Muscle layer of duodenum (tissue), 2 donors: Measurements from ENCODE around the gene KLF16.

Source experiments
- H3K27ac ChIP-seq: one replicate; pipeline ENCODE4 v1.7.0; 2013; ENCODE audit warnings: mild to moderate bottlenecking, low read length
- H3K27me3 ChIP-seq: one replicate; pipeline ENCODE4 v1.7.0; 2013; ENCODE audit warnings: low read depth, mild to moderate bottlenecking, control low read depth, low read length
- H3K36me3 ChIP-seq, 2 donors: one replicate each; pipeline ENCODE4 v1.7.0; 2013; ENCODE audit warnings: low read length in 2 of 2, control low read depth in 1 of 2, mild to moderate bottlenecking in 1 of 2; ENCODE audit not compliant: insufficient read depth in 2 of 2, control insufficient read depth in 1 of 2
- H3K4me1 ChIP-seq, 2 donors: one replicate each; pipeline ENCODE4 v1.7.0; 2013; ENCODE audit warnings: low read length in 2 of 2, mild to moderate bottlenecking in 2 of 2, control low read depth in 1 of 2, moderate library complexity in 1 of 2; ENCODE audit not compliant: insufficient read depth in 2 of 2, control insufficient read depth in 1 of 2
- H3K4me3 ChIP-seq, 2 donors: one replicate each; pipeline ENCODE4 v1.7.0; 2013; ENCODE audit warnings: low read length in 2 of 2, low read depth in 1 of 2, mild to moderate bottlenecking in 1 of 2
- H3K9me3 ChIP-seq, 2 donors: one replicate each; pipeline ENCODE4 v1.7.0; 2013; ENCODE audit warnings: low read length in 2 of 2, control low read depth in 1 of 2, mild to moderate bottlenecking in 1 of 2; ENCODE audit not compliant: control insufficient read depth in 1 of 2
- donor health status: healthy.

Gene KLF16

DNA sequence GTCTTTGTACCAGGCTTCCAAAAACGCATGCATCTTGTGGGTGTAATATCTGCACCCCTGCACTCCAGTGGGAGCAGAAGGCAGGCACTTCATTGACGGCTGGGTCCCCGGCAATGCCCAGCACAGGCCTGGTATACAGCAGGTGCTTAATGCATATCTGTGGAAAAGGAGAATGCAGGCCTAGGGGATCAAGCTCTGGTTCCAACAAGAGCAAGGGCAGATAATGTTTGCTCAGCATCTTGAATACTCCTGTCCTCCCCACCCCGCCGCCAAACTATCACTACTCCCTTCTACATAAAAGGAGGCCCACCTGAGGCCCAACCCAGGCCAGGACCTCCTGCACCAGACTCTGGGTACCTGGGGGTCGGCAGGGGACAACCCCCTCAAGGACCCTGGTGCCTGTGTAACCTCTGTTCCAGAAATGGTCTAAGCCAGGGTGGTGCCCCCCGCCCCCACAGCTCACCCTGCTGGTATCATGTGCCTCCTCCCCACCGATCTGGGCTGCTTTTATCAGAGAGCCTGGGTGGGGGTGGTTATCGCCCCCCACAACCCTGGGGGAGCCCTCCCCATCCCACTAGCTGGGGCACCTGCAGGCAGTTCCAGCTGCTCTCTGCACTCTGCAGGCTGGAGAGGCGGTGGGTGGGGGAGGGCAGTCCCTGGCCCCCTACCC lies 4.8 kb downstream of the KLF16 start:
- Histone ChIP-seq H3K4me1 (peaks cover 21 to 85% of the 10 kb centered on the region in 2 donors), H3K27me3 (no peaks in the 10 kb centered on the region), H3K36me3 (no peaks in the 10 kb centered on the region), H3K4me3 (peak overlapping the region in 1 of 2 donors; percentile 77), H3K27ac (peak overlapping the region; percentile 80), H3K9me3 (no peaks in the 10 kb centered on the region)

DNA sequence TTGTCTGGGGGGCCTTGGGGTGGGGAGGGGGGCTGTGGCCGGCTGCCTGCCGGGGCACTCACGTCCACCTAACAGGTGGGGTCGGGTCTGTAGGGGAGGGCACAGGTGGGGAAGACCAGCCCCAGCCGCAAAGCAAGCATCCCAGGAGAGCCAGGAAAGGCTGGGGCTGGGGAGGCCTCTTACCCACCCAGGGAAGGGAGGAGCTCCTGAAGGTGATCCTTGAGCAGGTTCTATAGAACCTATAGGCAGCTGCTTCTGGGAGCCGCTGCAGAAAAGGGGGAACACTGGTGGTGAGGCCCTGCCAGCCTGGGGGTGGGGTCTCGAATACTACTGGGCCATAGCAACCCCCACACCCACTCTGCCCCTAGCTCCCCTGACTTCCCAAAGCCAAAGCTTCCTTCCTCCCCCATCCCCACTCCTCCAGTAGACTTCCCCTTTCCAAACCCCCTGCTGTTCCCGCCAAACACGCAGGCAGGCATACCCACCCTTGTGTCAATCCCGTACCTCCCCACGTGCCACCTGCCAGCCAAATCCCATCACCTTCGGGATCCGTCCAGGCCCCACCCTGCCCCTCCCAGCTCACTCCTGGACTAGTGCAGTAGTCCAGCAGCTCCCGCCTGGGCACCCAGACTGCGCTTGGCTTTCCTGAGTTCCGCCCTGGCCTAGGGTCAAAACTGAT lies 5.6 kb downstream of the KLF16 start:
- Histone ChIP-seq H3K27me3 (no peaks in the 10 kb centered on the region), H3K36me3 (no peaks in the 10 kb centered on the region), H3K4me1 (peaks cover 21 to 92% of the 10 kb centered on the region in 2 donors), H3K9me3 (no peaks in the 10 kb centered on the region), H3K4me3 (peak overlapping the region in 1 of 2 donors; percentile 66), H3K27ac (peak overlapping the region; percentile 80)

DNA sequence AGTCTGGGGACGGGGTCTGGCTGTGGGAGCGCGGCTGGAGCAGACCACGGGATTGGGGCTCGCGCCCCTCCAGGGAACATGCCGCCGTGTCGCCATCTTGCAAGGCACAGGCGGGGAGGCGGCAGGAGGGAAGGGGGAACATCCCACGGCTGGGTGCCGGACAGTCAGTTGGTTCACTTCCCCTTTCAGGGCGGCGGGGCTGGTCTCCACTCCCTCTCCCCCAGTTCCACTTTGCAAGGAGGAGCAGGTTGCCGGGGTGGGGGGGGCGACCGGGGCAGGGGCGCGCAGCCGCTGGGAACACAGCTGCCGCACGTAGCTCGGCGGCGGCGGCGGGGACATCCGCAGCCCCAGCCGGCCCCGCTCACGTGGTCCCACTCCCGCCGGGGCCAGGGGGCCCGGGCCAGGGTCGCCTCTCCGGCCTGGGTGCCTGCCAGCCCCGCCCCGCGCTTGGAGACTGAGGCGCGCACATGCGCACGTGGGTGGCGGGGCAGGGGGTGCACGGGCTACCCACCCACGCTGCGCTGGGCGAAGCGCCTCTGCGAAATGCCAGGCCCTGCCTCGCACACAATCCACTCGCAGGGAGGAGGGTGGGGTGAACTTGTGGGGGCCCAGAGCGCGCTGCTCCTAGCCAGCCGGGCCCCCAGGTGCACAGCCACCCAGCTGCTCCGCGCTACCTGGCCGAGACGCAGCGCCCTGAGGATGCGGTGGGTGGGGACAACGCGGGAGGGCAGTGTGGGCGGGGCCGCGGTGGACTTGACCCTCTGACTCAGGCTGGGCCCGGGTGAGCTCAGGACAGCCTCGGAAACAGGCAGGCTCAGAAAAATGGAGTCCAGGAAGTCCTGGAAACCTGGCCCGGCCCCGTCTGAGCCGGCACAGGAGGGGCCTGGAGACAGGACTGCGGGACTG lies 6.4 kb downstream of the KLF16 start:
- H3K4me1 ChIP-seq, result peaks cover 21 to 98% of the 10 kb centered on the region in 2 donors
- peak overlapping the region; percentile 46 to 66 for H3K4me3 ChIP-seq
- peak overlapping the region; percentile 92 for H3K27ac ChIP-seq
- no peaks in the 10 kb centered on the region for H3K36me3 ChIP-seq
- H3K27me3 ChIP-seq, result no peaks in the 10 kb centered on the region
- H3K9me3 ChIP-seq, result no peaks in the 10 kb centered on the region

DNA sequence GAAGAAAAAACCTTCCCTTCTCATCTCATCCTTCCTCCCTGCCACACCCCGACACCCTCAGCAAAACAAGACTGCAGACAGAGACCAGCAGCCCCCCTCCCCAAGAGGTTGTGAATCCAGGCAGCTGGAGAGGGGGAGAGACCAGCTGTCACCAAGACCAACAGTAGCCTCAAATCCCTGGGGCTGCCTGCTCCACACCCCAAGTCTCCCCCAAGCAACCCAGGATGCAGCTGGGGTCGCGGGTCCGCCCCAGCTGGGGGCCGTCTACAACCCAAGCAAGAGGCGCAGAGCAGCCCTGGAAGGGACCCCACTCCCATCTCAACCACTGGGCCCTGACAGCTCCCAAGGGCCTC lies 7.1 kb downstream of the KLF16 start:
- Histone ChIP-seq H3K4me1 (peaks cover 21 to 98% of the 10 kb centered on the region in 2 donors), H3K36me3 (no peaks in the 10 kb centered on the region), H3K9me3 (no peaks in the 10 kb centered on the region), H3K4me3 (peak overlapping the region; percentile 46 to 66), H3K27me3 (no peaks in the 10 kb centered on the region), H3K27ac (peak overlapping the region; percentile 92)

DNA sequence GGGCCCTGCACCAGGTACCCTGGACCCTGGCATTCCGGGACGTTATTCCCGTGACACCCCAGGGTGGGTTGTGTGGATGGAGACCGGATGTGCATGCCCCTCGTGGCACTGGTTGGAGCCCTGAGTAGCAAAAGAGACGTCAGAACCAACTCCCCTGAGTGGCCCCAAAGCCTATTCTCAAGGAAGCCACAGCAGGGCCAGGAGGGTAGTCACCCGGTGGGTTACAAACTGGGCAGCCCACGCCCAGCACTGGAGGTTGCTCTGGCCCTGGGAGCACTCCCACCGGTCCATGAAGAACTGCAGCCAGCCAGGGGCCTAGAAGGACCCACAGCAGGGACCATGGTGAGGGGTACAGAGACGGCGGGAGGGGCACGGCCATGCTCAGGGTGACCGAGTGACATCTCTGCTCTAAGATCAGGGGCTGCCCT lies 7.5 kb downstream of the KLF16 start:
- Histone ChIP-seq H3K27ac (peak overlapping the region; percentile 92), H3K9me3 (no peaks in the 10 kb centered on the region), H3K4me3 (peak overlapping the region; percentile 46 to 66), H3K36me3 (no peaks in the 10 kb centered on the region), H3K4me1 (peaks cover 21 to 94% of the 10 kb centered on the region in 2 donors), H3K27me3 (no peaks in the 10 kb centered on the region)

DNA sequence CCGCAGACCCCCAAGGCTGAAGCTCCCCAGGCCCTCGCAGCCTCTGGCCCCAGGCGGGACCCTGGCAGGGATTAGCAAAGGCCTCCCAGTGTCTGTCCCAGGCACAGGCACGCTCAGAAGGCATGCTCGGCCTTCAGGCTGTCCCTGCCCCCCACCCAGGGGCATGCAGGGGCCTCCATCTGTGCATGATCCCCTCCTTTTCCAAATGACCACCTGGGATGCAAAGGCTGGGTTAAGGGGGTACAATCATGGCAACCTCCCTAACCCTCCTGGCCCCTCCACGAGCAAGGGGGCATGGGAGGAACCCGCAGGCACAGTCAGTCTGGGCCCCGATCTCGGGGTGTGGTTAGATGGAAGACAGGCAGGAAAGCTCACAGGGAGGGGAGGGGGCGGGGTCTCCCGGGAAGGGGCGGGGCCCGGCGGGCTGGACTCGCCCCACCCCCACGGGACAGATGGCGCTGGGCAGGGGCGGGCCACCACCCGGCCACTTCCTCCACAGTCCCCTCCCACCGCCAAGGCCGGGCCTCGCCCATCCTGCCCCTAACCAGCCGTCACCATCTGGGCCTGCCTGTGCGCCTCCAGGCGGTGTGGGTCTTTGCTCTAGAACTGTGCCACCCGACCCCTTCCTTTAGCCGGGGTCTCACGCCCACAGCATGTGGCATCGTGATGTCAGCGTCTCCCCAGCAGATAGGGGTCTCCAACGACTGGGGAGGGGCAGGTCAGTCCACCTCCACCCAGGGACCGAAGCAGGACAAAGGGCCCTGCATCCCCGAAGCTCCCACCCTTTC lies 8.1 kb downstream of the KLF16 start:
- no peaks in the 10 kb centered on the region for H3K9me3 ChIP-seq
- peak overlapping the region; percentile 46 to 66 for H3K4me3 ChIP-seq
- H3K27me3 ChIP-seq, result no peaks in the 10 kb centered on the region
- peak overlapping the region; percentile 92 for H3K27ac ChIP-seq
- peaks cover 21 to 88% of the 10 kb centered on the region in 2 donors for H3K4me1 ChIP-seq
- H3K36me3 ChIP-seq, result no peaks in the 10 kb centered on the region

DNA sequence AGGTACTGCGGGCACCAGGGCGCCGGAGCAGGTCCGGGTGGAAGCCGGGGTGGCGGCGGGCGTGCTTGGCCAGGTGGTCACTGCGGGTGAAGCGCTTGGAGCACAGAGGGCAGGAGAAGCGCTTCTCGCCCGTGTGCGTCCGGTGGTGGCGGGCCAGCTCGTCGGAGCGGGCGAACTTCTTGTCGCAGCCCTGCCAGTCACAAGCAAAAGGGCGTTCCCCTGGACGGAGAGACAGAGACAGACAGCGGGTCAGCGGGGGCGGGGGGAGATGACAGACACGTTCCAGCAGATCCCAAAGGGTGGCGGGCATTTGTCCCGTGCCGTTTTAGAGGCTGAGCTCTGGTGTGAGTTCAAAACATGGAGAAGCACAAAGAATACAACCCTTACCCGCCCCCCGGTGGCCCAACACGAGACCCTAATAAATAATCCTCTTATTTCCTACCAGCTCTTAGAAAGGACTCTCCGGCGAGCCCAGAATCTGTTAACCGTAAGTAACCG lies 8.8 kb downstream of the KLF16 start:
- peaks cover 21 to 81% of the 10 kb centered on the region in 2 donors for H3K4me1 ChIP-seq
- no peaks in the 10 kb centered on the region for H3K9me3 ChIP-seq
- H3K27me3 ChIP-seq, result no peaks in the 10 kb centered on the region
- H3K36me3 ChIP-seq, result no peaks in the 10 kb centered on the region
- H3K4me3 ChIP-seq, result no peak overlapping the region
- peak overlapping the region; percentile 74 for H3K27ac ChIP-seq

DNA sequence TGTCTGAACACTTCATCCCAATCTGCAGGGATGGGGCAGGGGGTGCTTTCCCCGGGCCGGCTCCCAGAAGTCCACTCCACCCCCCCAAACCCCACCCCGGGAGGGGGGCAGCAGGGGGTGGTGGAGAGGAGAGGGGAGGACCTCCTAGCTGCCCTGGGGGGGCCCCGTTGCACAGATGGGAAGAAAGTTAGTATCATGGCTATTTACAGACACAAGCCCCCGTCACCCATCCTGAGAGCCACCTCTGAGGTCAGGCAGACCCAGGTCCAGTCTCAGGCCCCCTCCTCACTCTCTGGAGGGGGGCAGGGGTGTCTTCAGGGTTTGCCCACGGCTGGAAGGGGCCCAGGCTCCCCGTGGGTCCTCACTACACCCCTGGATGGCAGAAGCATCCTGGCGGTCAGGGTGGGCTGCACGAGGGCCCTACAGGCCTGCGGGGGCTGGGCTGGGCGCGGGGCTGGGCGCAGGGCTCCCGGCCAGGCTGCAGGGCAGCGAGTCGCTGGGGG lies 9.3 kb downstream of the KLF16 start:
- Histone ChIP-seq H3K4me3 (no peak overlapping the region), H3K36me3 (no peaks in the 10 kb centered on the region), H3K27ac (no peak overlapping the region), H3K9me3 (no peaks in the 10 kb centered on the region), H3K27me3 (no peaks in the 10 kb centered on the region), H3K4me1 (peaks cover 19 to 76% of the 10 kb centered on the region in 2 donors)

DNA sequence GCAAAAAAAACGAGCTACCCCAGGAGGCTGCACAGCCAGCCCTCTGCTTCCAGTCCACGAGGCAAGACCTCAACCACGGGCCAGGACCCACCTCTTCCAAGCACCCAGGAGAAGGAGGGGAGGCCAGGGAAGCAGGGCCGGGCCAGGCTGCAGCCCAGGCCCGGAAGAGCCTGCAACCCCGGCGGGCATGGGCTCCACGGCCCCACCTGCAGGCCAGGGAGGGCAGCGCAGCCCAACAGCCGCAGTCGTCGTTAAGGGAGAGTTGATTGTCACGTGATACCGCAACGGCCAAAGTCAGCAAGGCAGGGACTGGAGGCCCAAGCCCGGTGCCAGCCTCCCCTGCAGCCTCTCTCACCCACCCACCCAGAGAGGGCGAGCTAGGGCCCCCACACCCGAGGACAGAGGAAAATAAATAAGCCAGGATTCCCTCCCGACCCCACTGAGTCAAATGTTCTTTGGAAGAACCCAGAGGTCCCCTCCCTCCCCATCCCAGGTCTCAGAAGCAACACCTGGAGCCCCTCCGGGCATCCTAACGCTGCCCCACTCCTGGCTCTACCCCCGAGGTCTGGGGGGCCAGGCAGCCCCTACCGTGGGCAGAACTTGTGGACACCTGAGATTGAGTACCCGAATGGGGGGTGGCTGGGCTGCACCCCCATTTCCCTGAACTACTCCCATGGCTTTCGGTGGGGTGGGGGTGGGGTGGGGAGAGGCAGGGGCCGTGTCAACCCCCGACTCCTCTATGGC lies 9.9 kb downstream of the KLF16 start:
- H3K27me3 ChIP-seq, result no peaks in the 10 kb centered on the region
- no peak overlapping the region for H3K4me3 ChIP-seq
- H3K36me3 ChIP-seq, result peaks cover 0 to under 1% of the 10 kb centered on the region in 2 donors
- H3K27ac ChIP-seq, result no peak overlapping the region
- H3K4me1 ChIP-seq, result peaks cover 18 to 70% of the 10 kb centered on the region in 2 donors
- H3K9me3 ChIP-seq, result no peaks in the 10 kb centered on the region

DNA sequence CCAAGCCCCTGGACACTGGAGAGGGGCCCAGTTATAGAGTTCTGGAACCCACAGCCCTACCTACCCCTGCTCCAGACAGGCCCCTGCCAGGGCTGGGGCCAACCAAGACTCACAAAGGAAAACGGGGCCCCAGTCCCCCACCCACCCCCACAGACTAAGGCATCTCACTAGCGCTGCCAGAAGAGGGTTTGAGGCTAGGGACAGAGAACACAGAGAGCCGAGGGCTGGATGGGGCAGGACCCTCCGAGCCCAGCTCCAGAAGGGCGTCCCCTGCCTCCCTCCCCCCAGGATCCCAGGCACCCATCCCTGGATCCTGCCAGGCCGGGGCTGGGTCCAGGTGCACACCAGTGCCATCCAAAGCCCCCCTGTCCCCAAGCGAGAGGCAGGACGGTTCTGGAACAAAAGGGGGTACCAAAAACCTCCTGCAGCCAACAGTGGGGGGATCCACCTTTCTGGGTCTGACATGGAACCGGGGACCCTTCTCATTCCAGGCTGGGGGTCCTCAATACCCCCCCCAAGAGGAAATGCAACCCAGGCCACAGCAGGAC lies 10.7 kb downstream of the KLF16 start:
- Histone ChIP-seq H3K36me3 (peaks cover 0 to 6% of the 10 kb centered on the region in 2 donors), H3K4me1 (peaks cover 14 to 64% of the 10 kb centered on the region in 2 donors), H3K4me3 (no peak overlapping the region), H3K27ac (no peak overlapping the region), H3K27me3 (no peaks in the 10 kb centered on the region), H3K9me3 (no peaks in the 10 kb centered on the region)
